OCI-LY3 (cell line): Measurements from ENCODE around the gene BPIFB6.

Experiments used
- EZH2phosphoT487 ChIP-seq: fragments of 200-600 bp; shearing (Covaris generic); IDR thresholded peaks from 2 replicates; pipeline ENCODE4 v1.6.1; 2018; ENCODE audit warnings: antibody characterized with exemption, mixed run types, low read depth
- TF ChIP-seq, protein P1 (sequence below): fragments of 200-600, 300-600 bp; sonication (generic); IDR thresholded peaks from 2 replicates; pipeline ENCODE4 v1.5.1; 2014; ENCODE audit warnings: antibody characterized with exemption, low read length, low read depth

GRCh38 chr20:33026072-33026778 lies 5.2 kb upstream of the BPIFB6 start:
- TF ChIP-seq, protein P1, sequence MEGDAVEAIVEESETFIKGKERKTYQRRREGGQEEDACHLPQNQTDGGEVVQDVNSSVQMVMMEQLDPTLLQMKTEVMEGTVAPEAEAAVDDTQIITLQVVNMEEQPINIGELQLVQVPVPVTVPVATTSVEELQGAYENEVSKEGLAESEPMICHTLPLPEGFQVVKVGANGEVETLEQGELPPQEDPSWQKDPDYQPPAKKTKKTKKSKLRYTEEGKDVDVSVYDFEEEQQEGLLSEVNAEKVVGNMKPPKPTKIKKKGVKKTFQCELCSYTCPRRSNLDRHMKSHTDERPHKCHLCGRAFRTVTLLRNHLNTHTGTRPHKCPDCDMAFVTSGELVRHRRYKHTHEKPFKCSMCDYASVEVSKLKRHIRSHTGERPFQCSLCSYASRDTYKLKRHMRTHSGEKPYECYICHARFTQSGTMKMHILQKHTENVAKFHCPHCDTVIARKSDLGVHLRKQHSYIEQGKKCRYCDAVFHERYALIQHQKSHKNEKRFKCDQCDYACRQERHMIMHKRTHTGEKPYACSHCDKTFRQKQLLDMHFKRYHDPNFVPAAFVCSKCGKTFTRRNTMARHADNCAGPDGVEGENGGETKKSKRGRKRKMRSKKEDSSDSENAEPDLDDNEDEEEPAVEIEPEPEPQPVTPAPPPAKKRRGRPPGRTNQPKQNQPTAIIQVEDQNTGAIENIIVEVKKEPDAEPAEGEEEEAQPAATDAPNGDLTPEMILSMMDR: no peak
- no peak for TF ChIP-seq EZH2phosphoT487
